HG02678 (cell line): Measurements from ENCODE around the gene GPC1.

Experiments
- ATAC-seq: cut with Tn5 transposase; IDR thresholded peaks from one replicate; pipeline ENCODE4 v1.9.1; 2021; ENCODE audit warnings: mild to moderate bottlenecking, moderate library complexity; ENCODE audit not compliant: unreplicated experiment

The GPC1 gene

DNA sequence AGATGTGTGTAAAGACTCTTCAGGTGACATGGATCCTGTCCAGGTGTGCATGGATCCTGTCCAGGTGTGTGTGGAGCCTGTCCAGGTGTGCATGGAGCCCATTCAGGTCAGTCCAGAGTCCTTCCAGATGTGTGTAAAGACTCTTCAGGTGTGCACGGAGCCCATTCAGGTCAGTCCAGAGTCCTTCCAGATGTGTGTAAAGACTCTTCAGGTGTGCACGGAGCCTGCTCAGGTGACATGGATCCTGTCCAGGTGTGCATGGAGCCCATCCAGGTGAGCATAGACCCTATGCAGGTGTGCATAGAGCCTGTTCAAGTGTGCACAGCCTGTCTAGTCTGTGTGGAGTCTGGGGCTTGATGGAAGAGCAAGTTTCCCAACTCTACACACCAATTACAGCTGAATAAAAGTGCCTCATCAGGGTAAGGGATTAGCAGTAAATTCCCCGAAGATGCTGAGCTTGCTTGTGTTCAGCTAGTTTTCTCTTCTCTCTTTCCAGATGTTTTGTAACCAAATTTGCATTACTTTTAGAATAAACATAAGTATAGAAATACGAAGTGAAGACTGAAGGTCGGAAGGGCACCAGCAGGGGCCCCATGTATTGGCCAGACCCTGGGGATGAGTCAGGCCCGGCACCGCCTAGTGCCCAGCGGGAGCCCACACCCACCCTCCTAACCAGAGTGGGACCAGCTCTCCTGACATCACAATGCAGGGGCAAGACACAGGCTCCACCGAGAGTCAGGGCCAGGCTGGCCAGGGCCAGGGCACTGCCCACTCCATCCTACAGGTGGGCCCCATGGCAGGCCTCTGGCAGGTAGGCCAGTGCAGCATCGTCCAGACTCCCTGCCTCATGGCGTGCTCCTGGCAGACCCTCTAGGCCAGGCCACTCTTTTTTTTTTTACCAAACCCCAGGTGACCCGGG, 38.6 kb upstream of the GPC1 start:
- no peak for ATAC-seq

- no peak for ATAC-seq
Observed at GRCh38 chr2:240397542-240397916, 37.9 kb upstream of the GPC1 start.

- ATAC-seq, result no peak
Observed at GRCh38 chr2:240397924-240398645, 37.4 kb upstream of the GPC1 start.

DNA sequence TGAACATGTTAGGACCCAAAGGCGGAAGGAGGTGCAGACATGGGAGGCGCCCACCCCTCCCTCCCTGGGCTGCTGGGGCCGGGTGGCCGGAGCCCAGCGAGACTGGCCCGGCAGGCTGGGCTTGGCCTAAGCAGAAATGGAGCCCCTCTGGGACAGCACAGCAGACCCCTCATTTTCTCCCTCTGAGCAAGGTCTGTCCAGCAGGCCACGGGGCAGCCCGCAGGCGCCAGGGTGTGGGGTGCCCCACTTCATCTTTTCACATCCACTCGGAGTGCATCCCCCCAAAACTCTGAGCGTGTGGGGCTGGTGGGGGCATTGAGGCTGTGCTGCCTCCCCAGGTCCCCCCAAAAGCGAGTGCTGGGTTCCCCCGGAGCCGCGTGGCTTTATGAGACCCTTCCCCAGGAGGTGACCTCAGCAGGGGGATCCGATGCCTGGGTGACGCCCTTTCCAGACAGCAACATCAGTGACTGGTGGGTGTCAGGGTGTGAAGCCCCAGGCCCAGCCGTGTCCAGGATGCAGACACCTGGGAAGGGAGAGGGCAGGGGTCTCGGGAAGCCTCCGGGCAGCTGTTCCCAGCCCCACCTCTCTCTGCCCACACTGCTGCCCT, 36.7 kb upstream of the GPC1 start:
- ATAC-seq, result no peak

- ATAC-seq, result no peak
Observed at GRCh38 chr2:240399419-240400324, 35.8 kb upstream of the GPC1 start.

DNA sequence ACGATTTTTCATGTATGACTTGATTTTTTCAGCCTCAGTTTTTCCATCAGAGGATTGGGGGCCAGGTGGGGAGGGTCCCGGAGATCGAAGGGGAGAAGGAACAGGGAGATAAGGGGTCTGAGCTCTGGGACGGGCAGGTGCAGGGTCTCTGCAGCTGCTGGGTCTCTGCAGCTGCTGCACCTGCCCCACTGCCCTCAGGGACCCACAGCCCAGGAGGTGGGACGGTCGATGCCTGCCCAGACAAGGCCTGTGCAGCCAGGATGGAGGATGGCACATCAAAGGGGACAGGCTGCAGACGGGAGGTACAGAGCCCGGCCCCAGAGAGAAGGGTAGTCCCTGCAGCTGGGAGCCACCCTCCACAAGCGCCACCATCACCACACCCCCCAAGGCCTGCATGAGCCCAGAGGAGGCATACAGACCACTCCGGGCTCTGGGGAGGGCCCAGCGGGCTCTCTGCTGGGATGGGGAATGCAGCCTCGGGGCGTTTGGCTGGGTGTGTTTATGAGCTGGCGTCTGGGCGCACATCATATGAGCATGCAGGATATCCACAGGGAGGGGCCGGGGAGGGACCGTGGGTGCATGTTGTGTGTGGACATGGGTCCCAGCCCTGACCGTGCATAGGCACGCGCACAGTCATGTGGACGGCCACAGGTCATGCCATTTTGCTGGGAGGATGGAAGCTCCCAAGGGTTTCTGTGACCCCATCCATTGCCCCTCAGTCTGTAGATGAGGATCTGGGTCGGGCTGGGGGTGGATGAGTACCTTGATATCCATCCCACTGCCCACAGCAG, 34.9 kb upstream of the GPC1 start:
- ATAC-seq, result no peak

GRCh38 chr2:240401308-240401707, 34.2 kb upstream of the GPC1 start:
- no peak for ATAC-seq

- no peak for ATAC-seq
Observed at GRCh38 chr2:240401781-240402551, 33.5 kb upstream of the GPC1 start.

GRCh38 chr2:240402566-240403272, 32.7 kb upstream of the GPC1 start:
- no peak for ATAC-seq

- ATAC-seq, result no peak
Observed at GRCh38 chr2:240403396-240404104, 31.9 kb upstream of the GPC1 start.

GRCh38 chr2:240404174-240404852, 31.1 kb upstream of the GPC1 start:
- ATAC-seq, result no peak

GRCh38 chr2:240405133-240405532, 30.3 kb upstream of the GPC1 start:
- ATAC-seq, result no peak

- ATAC-seq, result no peak
Observed at GRCh38 chr2:240405684-240406313, 29.7 kb upstream of the GPC1 start.

DNA sequence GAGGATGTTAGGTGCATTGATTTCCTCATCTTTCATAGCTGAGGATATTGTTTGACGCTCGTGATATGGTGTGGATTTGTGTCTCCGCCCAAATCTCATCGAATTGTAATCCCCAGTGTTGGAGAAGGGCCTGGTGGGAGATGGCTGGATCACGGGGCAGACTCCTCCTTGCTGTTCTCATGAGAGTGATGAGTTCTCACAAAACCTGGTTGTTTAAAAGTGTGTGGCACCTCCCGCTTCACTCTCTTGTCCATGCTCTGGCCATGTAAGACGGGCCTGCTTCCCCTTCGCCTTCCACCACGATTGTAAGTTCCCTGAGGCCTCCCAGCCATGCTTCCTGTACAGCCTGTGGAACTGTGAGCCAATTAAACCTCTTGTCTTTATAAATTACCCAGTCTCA, 28.4 kb upstream of the GPC1 start:
- no peak for ATAC-seq

GRCh38 chr2:240410004-240410403, 25.5 kb upstream of the GPC1 start:
- ATAC-seq, result no peak

DNA sequence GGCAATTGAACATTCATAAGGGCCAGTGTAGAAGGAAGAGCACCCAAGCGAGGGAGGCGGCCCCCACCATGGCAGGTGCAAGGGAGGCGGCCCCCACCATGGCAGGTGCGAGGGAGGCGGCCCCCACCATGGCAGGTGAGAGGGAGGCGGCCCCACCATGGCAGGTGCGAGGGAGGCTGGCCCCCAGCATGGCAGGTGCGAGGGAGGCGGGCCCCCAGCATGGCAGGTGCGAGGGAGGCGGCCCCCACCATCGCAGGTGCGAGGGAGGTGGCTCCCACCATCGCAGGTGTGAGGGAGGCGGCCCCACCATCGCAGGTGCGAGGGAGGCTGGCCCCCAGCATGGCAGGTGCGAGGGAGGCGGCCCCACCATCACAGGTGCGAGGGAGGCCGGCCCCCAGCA, 24.7 kb upstream of the GPC1 start:
- no peak for ATAC-seq
